WTC11 (cell line): Measurements from ENCODE around the gene MAGEF1. TPM values are rescaled to one million over a fixed set of nuclear protein-coding genes. Genes with fewer than 3 reads are reported as not detected.

Experiments
- ATAC-seq: fragments of 200-7000 bp; cut with Tn5 transposase; 2 replicates; pipeline ENCODE4 v1.10.0; 2021; ENCODE audit warnings: mild to moderate bottlenecking, moderate library complexity
- CTCF ChIA-PET: fragments of 300-600 bp; sonication (Branson Sonifier 250); formaldehyde crosslinking; loops from one replicate; lab custom pipeline; 2021; ENCODE audit warnings: antibody characterized with exemption; lab: Charles Lee
- POLR2A ChIA-PET: fragments of 350-600 bp; sonication (Branson Sonifier 250); formaldehyde crosslinking; loops from one replicate; lab custom pipeline; 2021; ENCODE audit warnings: antibody characterized with exemption; lab: Charles Lee
- DNase-seq: peaks from one replicate; pipeline ENCODE4 v3.0.0; 2021; ENCODE audit warnings: low spot score
- H3K27ac Mint-ChIP-seq: 2 replicates; pipeline ENCODE4 v1.8.0; 2021; ENCODE audit warnings: mixed read lengths
- H3K27me3 Mint-ChIP-seq: 2 replicates; pipeline ENCODE4 v1.8.0; 2021; ENCODE audit warnings: low read depth, mild to moderate bottlenecking, moderate library complexity, mixed read lengths
- H3K36me3 Mint-ChIP-seq: 2 replicates; pipeline ENCODE4 v1.8.0; 2021; ENCODE audit warnings: mixed read lengths
- H3K4me1 Mint-ChIP-seq: 2 replicates; pipeline ENCODE4 v1.8.0; 2022; ENCODE audit warnings: mixed read lengths
- H3K4me3 Mint-ChIP-seq: 2 replicates; pipeline ENCODE4 v1.8.0; 2021; ENCODE audit warnings: mild to moderate bottlenecking, moderate library complexity, mixed read lengths
- H3K9me3 Mint-ChIP-seq: 2 replicates; pipeline ENCODE4 v1.8.0; 2021; ENCODE audit warnings: mixed read lengths
- CREB1 ChIP-seq: sonication (generic); formaldehyde crosslinking; IDR thresholded peaks from 2 replicates; pipeline ENCODE4 v1.8.0; 2023; ENCODE audit warnings: mild to moderate bottlenecking, missing genetic modification reagents
- CTCF ChIP-seq: fragments of 200-600 bp; IDR thresholded peaks from 2 replicates; pipeline ENCODE4 v1.8.0; 2022; ENCODE audit warnings: antibody characterized with exemption
- GABPB1 ChIP-seq: sonication (generic); formaldehyde crosslinking; IDR thresholded peaks from 2 replicates; pipeline ENCODE4 v1.8.1; 2023; ENCODE audit warnings: mild to moderate bottlenecking, missing genetic modification reagents
- GTF2I ChIP-seq: fragments of 250-450 bp; sonication (Bioruptor Pico); conservative IDR thresholded peaks from 2 replicates; pipeline ENCODE4 v1.4.0; 2021; ENCODE audit warnings: mild to moderate bottlenecking
- JAZF1 ChIP-seq: fragments of 250-450 bp; sonication (Bioruptor Pico); IDR thresholded peaks from 2 replicates; pipeline ENCODE4 v1.9.0; 2021; ENCODE audit warnings: moderate library complexity, mild to moderate bottlenecking, inconsistent platforms
- KAT7 ChIP-seq: sonication (generic); formaldehyde crosslinking; IDR thresholded peaks from 2 replicates; pipeline ENCODE4 v1.8.1; 2023; ENCODE audit warnings: missing genetic modification reagents, mild to moderate bottlenecking, borderline replicate concordance
- MXD4 ChIP-seq: fragments of 250-450 bp; sonication (Bioruptor Pico); IDR thresholded peaks from 2 replicates; pipeline ENCODE4 v1.8.0; 2021; ENCODE audit warnings: mild to moderate bottlenecking, moderate library complexity, borderline replicate concordance
- RELA ChIP-seq: sonication (generic); formaldehyde crosslinking; IDR thresholded peaks from 2 replicates; pipeline ENCODE4 v1.8.1; 2022; ENCODE audit warnings: missing genetic modification reagents, mild to moderate bottlenecking, borderline replicate concordance
- RORB ChIP-seq: fragments of 250-450 bp; sonication (Bioruptor Pico); IDR thresholded peaks from 2 replicates; pipeline ENCODE4 v1.9.0; 2021; ENCODE audit warnings: mild to moderate bottlenecking
- TEAD1 ChIP-seq: sonication (generic); formaldehyde crosslinking; IDR thresholded peaks from 2 replicates; pipeline ENCODE4 v1.8.0; 2022; ENCODE audit warnings: mild to moderate bottlenecking, missing genetic modification reagents
- ZNF138 ChIP-seq: sonication (generic); formaldehyde crosslinking; conservative IDR thresholded peaks from 2 replicates; pipeline ENCODE4 v1.8.1; 2022; ENCODE audit warnings: mild to moderate bottlenecking, moderate library complexity, missing genetic modification reagents
- ZNF263 ChIP-seq: sonication (generic); formaldehyde crosslinking; IDR thresholded peaks from 2 replicates; pipeline ENCODE4 v1.8.1; 2022; ENCODE audit warnings: low read depth, mild to moderate bottlenecking, moderate library complexity, missing genetic modification reagents
- ZNF416 ChIP-seq: fragments of 250-450 bp; sonication (Bioruptor Pico); IDR thresholded peaks from 2 replicates; pipeline ENCODE4 v1.9.0; 2021; ENCODE audit warnings: mild to moderate bottlenecking, inconsistent platforms
- ZNF671 ChIP-seq: fragments of 250-450 bp; sonication (Bioruptor Pico); IDR thresholded peaks from 2 replicates; pipeline ENCODE4 v1.8.0; 2021; ENCODE audit warnings: mild to moderate bottlenecking
- total RNA-seq: library from RNA; stranded (reverse); gene quantifications from 3 replicates; pipeline ENCODE4 v1.2.3, GENCODE V29; 2021
- TF ChIP-seq, protein P1 (sequence below): sonication (generic); formaldehyde crosslinking; IDR thresholded peaks from 2 replicates; pipeline ENCODE4 v1.8.1; 2022; ENCODE audit warnings: missing genetic modification reagents, borderline replicate concordance
- TF ChIP-seq, protein P2 (sequence below): fragments of 250-450 bp; sonication (Bioruptor Pico); IDR thresholded peaks from 2 replicates; pipeline ENCODE4 v1.9.0; 2021; ENCODE audit warnings: mild to moderate bottlenecking

The MAGEF1 gene
- total RNA-seq, 1 experiment from 2014 or later = 72.9 TPM

DNA sequence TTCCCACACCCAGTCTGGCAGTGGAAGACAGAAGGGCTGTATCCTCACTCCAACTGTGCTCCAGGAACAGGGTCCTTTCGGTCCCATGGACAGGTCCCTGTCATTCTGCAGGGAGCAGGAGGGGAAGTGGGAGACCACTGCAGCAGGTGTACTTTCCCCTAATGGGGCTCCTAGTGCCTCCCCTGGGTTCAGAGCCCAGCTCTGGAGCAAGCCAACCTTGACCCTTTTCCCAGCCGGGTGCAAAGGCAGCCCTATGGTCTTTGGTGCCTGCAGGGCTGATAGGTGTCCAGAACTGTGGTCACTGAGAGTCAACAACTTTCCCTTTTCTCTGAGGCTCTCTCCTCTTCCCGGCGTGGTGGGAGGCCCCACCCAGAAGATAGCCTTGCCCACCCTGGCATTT, 26.8 kb downstream of the MAGEF1 start:
- peaks cover 13% of the 10 kb centered on the region for H3K4me1 Mint-ChIP-seq
- no peaks in the 10 kb centered on the region for H3K36me3 Mint-ChIP-seq
- no peaks in the 10 kb centered on the region; the same call in 1 of the 2 replicates for H3K27me3 Mint-ChIP-seq
- no peak overlapping the region for H3K27ac Mint-ChIP-seq
- H3K9me3 Mint-ChIP-seq = peaks cover 4% of the 10 kb centered on the region; the same call in 1 of the 2 replicates
- no peak overlapping the region for H3K4me3 Mint-ChIP-seq
- CTCF ChIA-PET = no interaction called here
- ATAC-seq = no peak
- TF ChIP-seq ZNF416 (CRISPR knock-in tag) (no peak), CREB1 (CRISPR knock-in tag) (no peak), ZNF263 (CRISPR knock-in tag) (no peak), RORB (no peak), ZNF671 (no peak), TEAD1 (CRISPR knock-in tag) (no peak), ZNF138 (CRISPR knock-in tag) (no peak)
- TF ChIP-seq, protein P1, sequence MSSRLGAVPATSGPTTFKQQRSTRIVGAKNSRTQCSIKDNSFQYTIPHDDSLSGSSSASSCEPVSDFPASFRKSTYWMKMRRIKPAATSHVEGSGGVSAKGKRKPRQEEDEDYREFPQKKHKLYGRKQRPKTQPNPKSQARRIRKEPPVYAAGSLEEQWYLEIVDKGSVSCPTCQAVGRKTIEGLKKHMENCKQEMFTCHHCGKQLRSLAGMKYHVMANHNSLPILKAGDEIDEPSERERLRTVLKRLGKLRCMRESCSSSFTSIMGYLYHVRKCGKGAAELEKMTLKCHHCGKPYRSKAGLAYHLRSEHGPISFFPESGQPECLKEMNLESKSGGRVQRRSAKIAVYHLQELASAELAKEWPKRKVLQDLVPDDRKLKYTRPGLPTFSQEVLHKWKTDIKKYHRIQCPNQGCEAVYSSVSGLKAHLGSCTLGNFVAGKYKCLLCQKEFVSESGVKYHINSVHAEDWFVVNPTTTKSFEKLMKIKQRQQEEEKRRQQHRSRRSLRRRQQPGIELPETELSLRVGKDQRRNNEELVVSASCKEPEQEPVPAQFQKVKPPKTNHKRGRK = no peak
- TF ChIP-seq, all 79 proteins: peak for 0
- POLR2A ChIA-PET = no interaction called here
- no peak for DNase-seq

DNA sequence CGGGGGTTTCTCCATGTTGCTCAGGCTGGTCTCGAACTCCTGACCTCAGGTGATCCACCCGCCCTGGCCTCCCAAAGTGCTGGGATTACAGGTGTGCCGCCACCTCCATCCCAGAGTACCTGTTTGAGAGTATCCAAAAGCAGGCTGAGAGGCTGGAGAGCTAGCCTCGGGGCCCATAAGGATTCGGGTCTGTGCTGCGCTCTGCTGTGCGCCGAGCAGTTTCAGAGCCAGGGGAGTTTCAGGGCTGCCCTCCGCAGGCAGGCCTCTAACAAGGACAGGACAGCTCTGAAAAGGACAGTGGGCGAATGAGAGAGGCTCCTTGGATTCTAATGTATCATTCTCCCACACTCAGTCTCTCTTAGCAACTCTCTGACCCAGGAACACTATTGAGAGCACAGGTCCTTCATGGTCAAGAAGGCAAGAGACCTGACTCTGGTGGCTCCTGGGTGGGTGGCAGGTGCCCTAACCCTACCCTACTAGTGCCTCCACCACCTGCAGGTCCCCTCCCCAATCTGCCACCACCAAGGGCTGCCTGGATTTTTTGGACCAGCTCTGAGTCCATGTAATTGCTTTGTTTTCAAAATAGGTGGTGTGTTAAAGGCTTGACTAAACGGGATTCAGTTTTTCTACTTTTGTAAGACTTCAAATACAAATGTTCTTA, 27.8 kb downstream of the MAGEF1 start:
- Mint-ChIP-seq H3K36me3 (no peaks in the 10 kb centered on the region), H3K9me3 (peaks cover 4% of the 10 kb centered on the region; the same call in 1 of the 2 replicates), H3K27me3 (no peaks in the 10 kb centered on the region; the same call in 1 of the 2 replicates), H3K27ac (no peak overlapping the region), H3K4me3 (no peak overlapping the region), H3K4me1 (peaks cover 19% of the 10 kb centered on the region)
- POLR2A ChIA-PET = interaction anchor here (0.6 kb wide), 1 partner anchor 38 kb away, joined by 3 read pairs; no protein-coding TSS in a partner anchor
- TF ChIP-seq GTF2I = no peak
- TF ChIP-seq CTCF = no peak
- TF ChIP-seq RELA (CRISPR knock-in tag) = no peak
- TF ChIP-seq, protein P2, sequence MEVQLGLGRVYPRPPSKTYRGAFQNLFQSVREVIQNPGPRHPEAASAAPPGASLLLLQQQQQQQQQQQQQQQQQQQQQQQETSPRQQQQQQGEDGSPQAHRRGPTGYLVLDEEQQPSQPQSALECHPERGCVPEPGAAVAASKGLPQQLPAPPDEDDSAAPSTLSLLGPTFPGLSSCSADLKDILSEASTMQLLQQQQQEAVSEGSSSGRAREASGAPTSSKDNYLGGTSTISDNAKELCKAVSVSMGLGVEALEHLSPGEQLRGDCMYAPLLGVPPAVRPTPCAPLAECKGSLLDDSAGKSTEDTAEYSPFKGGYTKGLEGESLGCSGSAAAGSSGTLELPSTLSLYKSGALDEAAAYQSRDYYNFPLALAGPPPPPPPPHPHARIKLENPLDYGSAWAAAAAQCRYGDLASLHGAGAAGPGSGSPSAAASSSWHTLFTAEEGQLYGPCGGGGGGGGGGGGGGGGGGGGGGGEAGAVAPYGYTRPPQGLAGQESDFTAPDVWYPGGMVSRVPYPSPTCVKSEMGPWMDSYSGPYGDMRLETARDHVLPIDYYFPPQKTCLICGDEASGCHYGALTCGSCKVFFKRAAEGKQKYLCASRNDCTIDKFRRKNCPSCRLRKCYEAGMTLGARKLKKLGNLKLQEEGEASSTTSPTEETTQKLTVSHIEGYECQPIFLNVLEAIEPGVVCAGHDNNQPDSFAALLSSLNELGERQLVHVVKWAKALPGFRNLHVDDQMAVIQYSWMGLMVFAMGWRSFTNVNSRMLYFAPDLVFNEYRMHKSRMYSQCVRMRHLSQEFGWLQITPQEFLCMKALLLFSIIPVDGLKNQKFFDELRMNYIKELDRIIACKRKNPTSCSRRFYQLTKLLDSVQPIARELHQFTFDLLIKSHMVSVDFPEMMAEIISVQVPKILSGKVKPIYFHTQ (CRISPR knock-in tag) = no peak
- no peak for TF ChIP-seq KAT7 (CRISPR knock-in tag)
- ATAC-seq = no peak
- CTCF ChIA-PET = interaction anchor here (0.7 to 1.0 kb wide), 2 partner anchors 100 to 123 kb away, joined by 3 to 4 read pairs; partner anchors contain the start of gene EPHB3
- no peak for DNase-seq

GRCh38 chr3:184683234-184683633, 28.6 kb downstream of the MAGEF1 start:
- DNase-seq (no peak), ATAC-seq (no peak)
- Mint-ChIP-seq H3K36me3 (no peaks in the 10 kb centered on the region), H3K4me1 (peaks cover 26% of the 10 kb centered on the region), H3K4me3 (no peak overlapping the region), H3K27me3 (no peaks in the 10 kb centered on the region; the same call in 1 of the 2 replicates), H3K27ac (no peak overlapping the region), H3K9me3 (peaks cover 4% of the 10 kb centered on the region; the same call in 1 of the 2 replicates)
- CTCF ChIA-PET = interaction anchor here (0.7 to 1.0 kb wide), 2 partner anchors 100 to 122 kb away, joined by 3 to 4 read pairs; partner anchors contain the start of gene EPHB3
- TF ChIP-seq JAZF1 (CRISPR knock-in tag) (no peak), GABPB1 (no peak), MXD4 (no peak)
- TF ChIP-seq, all 79 proteins: peak for 0
- POLR2A ChIA-PET = no interaction called here
